Posterior cingulate gyrus (tissue), 11 donors: ENCODE results near the gene COL6A1.

Experiments
- DNase-seq, 10 donors: peaks; one replicate each; pipeline versions ENCODE4 v3.0.0 to v3.0.0-alpha.2; 2020 to 2021; ENCODE audit warnings: mixed read lengths in 3 of 10
- intact Hi-C: fragments of 100-400 bp; cut with DNase I; formaldehyde crosslinking; loops from one replicate; pipeline ENCODE4 v1.15.1; 2023

Gene COL6A1

DNA sequence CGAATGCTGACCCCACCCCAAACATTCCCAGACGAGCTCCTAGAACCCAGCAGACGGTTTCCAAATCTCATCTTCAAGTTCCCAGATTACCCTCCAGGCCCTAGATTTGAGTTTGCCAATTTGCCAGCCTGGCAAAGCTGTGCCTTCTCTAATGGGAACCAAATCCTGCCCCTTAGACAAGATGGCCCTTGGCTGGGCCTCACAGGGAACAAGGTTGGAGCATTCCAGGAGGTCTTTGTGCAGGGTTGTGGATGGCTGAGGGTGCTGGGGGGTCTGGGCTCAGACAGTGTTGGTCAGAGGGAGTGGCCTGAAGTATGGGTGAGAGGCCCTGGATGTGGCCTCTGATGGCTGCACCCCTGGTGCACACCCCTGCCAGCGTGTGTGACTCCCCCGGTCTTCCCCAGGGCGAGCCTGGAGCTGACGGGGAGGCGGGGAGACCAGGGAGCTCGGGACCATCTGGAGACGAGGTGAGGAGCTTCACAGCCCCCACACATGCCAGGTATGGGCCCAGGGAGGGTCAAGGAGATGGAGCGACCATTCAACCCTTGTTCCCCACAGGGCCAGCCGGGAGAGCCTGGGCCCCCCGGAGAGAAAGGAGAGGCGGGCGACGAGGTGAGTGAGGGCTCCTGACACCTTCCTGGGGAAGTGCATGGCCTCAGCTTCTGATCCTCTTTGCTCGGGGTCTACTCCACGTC, 10.2 kb downstream of the COL6A1 start:
- peak in 5 of 10 donors; percentile 4 to 55 (median 35) for DNase-seq
- intact Hi-C loops = no loop called here

DNA sequence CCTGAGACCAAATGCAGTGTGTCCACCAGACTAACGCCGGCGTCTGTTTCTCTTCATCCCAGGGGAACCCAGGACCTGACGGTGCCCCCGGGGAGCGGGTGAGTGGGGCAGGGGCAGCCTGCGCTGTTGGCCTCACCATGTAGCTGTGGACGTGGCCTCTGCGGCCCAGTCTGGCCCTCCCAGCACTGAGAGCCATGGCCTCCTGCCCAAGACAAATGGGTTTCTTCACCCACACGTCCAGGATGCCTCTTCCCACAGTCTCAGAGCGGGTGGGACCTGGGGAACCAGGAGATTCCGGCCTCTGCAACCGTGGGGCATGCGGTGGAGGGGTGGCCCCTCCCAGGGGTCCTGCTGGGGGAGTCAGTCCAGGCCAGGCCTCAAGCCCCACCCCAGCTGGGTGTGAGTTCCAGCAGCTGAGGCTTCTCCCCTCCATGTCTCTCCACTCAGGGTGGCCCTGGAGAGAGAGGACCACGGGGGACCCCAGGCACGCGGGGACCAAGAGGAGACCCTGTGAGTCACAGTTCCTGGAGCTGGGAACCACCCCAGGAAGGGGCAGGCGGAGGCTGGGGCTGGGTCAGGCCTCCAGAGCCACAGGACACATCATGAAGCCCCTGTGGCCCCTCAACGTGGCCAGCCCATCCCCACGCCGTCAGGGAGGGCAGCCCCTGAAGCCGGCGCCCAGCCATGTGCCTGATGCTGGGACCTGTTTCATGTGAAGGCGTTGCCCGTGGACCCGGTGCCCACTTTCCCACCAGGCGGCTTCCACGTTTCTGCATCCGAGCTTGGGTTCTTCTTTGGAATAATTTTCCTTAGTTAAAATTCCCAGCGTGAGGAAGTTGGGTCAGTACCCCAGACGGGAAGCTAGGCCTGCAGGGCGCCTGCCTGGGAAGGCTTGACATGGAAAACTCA, 11.0 kb downstream of the COL6A1 start:
- peak in 7 of 10 donors; percentile 4 to 81 (median 20) for DNase-seq
- intact Hi-C loops = no loop called here

GRCh38 chr21:45993210-45994085, 11.9 kb downstream of the COL6A1 start:
- DNase-seq = peak in 7 of 10 donors; percentile 4 to 80 (median 22)
- intact Hi-C loops = no loop called here

DNA sequence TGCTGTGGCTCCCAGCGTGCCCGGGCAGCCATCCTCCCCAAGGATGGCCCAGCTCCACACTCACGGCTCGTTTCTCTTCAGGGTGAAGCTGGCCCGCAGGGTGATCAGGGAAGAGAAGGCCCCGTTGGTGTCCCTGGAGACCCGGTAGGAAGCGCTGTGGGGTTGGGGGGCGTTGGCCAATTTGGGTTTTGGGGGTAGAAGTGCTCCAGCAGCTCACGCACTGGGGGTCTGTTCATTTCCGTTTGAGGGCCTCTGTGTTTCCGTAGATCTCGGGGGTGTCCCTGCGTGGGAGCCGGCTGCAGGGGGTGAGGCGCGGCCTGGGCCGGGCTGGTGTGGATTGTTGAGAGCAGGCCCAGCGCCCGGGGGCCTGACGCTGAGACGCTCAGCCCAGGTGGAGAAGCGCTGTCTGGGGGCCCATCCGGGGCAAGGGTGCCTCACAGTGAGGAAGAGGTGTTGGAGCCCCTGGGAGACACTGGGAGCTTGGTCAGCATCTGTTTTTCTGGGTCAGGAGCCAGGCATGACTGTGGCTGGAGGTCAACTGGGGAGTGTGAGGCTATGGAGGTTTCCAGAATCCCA, 12.6 kb downstream of the COL6A1 start:
- intact Hi-C loops = no loop called here
- DNase-seq = peak in 5 of 10 donors; percentile 3 to 70 (median 58)

GRCh38 chr21:45994759-45995685, 13.5 kb downstream of the COL6A1 start:
- intact Hi-C loops = no loop called here
- peak in 8 of 10 donors; percentile 3 to 78 (median 16) for DNase-seq

GRCh38 chr21:45995686-45996179, 14.2 kb downstream of the COL6A1 start:
- intact Hi-C loops = no loop called here
- peak in 7 of 10 donors; percentile 3 to 81 (median 6) for DNase-seq

DNA sequence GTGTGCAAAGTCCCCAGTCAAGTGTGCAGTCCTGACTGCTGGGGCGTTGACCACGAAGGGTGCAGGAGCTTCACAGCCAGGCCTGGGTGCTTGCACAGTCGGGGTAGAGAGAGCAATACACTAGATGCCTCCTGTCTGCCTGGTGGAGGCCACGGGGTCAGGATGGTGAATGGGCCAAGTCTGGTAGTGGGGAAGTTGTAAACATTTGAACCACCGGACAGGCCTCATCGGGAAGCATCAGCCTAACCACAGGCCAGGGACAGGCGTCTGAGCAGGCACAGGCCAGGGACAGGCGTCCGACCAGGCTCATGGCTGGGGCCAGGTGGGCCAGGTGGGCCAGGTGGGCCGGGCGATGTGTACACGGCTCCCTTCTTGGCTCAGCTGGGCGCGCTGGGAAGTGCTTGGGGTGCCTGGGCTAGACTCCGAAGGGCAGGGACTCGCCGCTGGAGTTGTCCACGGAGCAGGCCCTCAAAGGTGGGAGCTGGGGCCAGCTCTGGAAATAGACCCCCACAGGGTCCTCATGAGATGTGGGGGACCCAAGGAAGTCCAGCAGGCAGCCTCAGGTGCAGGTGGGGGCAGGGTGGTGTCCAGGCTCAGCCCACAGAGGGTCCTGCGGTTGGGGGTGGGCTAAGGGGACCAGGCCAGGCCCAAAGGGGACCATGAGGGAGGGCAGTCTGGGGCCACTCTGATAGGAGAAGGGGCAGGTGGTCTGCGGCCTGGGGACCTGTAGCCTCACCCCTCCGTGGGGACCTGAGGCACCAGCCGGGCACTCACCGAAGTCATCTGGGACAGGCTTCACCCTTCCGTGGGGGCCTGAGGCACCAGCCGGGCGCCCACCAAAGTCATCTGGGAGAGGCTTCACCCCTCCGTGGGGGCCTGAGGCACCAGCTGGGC, 15.0 kb downstream of the COL6A1 start:
- DNase-seq = peak in 6 of 10 donors; percentile 4 to 78 (median 46)
- intact Hi-C loops = no loop called here

- intact Hi-C loops = no loop called here
These were observed 15.6 kb downstream of the COL6A1 start for GRCh38 chr21:45997205-45997494.

DNA sequence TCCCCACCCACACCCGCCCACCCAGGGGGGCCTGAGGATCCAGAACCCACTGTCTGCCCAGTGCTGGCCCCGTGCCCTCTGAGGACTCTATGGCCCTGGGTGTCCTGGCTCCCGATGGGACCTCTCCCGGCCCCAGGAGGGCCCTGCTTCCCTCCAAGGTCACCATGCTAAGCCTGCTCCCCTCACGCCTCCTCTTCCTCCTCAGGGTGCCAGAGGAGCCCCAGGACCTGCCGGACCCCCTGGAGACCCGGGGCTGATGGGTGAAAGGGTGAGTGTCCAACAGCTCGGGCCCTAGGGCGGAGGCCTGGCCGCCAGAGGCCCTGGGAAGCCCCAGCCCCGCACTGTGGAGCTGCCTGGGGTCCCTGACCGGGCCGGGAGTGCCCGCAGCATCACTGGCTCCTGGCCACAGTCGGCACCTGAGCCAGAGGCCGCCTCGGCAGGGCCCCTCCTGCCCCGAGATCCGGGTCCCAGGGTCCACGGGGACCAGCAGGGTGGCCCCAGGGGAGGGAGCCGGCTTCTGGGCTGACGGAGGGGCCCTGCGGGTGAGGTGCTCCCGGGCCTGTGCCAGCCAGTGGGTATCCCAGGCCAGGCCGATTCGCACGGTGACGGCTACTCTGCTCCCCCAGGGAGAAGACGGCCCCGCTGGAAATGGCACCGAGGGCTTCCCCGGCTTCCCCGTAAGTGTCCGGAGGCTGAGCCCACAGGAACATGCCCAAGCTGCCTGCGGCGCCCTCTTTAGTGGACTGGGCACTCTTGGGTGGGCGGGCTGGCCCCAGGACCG, 16.1 kb downstream of the COL6A1 start:
- intact Hi-C loops = no loop called here
- DNase-seq = peak in 7 of 10 donors; percentile 3 to 85 (median 8)

More at GRCh38 chr21:45997205-45997494, 15.6 kb downstream of the COL6A1 start:
- DNase-seq = peak in 4 of 10 donors; percentile 5 to 78 (median 13)

- DNase-seq = peak in 6 of 10 donors; percentile 3 to 82 (median 32)
- intact Hi-C loops = no loop called here
These were observed 16.7 kb downstream of the COL6A1 start for GRCh38 chr21:45998276-45998701.

DNA sequence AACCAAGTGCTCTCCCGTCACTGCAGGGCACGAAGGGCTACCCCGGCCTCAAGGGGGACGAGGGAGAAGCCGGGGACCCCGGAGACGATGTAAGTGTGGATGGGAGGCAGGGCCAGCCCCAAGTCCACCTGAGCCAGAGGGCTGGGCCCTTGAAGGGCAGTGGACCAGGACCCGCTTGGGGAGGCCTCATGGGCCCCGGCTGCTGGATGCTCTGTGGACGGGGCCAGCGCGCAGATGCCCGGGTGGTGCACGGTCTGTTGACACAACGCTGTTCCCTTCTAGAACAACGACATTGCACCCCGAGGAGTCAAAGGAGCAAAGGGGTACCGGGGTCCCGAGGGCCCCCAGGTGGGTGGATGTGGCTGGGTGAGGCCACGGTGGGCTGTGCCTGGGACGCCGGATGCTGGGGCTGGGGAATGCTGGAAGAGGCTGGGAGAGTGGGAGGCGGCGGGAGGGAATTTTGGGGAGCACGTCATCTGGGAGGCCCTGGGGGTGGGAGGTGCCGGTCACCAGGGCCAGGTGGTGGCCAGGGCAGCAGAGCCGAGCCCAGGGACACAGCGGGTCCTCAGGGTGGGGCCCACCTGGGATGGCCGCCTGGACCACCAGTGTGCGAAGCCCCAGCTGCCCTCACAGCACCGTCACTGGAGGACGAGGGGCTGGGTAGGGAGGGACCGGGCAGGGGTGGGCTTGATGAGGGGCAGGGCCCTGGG, 17.5 kb downstream of the COL6A1 start:
- peak in 6 of 10 donors; percentile 3 to 82 (median 34) for DNase-seq
- intact Hi-C loops = no loop called here

- intact Hi-C loops = no loop called here
- peak in 1 of 10 donors; percentile 27 for DNase-seq
These were observed 18.1 kb downstream of the COL6A1 start for GRCh38 chr21:45999581-46000181.

DNA sequence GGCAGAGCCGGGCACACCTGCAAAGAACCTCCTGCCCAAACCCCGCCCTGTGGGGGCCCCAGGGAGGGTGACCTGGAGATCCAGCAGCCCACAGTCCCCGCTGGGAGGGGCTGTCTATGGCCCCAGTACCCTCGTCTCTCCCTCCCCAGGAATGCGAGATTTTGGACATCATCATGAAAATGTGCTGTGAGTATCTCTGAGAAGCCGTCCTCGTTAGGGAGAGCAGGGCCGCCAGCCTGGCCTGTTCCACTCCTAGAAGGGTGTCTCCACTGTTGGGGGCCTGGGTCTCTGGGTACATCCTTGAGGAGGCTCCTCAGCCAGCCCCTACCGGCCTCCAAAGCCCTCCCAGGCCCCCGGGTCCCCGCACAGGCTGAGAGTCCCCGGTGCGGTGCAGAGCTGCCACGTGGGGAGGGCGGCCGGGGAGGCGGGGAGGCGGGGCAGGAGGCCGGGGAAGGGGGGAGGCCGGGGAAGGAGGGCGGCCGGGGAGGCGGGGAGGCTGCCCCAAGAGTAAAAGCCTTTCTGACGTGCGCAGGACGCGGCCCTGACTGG, 18.7 kb downstream of the COL6A1 start:
- DNase-seq = peak in 4 of 10 donors; percentile 6 to 59 (median 52)
- intact Hi-C loops = no loop called here

GRCh38 chr21:46000731-46001641, 19.4 kb downstream of the COL6A1 start:
- DNase-seq = peak in 5 of 10 donors; percentile 5 to 81 (median 62)
- intact Hi-C loops = no loop called here
